H9 (cell line): ENCODE results near the gene TTYH1. TPM values are rescaled to one million over a fixed set of nuclear protein-coding genes. Genes with fewer than 3 reads are reported as not detected.

Experiments
- DNase-seq: peaks from one replicate; pipeline ENCODE4 v3.0.0-alpha.2; 2017
- H2AFZ ChIP-seq: one replicate; pipeline ENCODE4 v1.6.1; 2013; ENCODE audit warnings: mild to moderate bottlenecking, low read length, control low read depth, moderate library complexity
- H2AK5ac ChIP-seq: 2 replicates; pipeline ENCODE4 v1.6.1; 2013; ENCODE audit warnings: low read length, control low read depth, mixed read lengths; ENCODE audit not compliant: insufficient read length
- H2BK120ac ChIP-seq: one replicate; pipeline ENCODE4 v1.6.1; 2013; ENCODE audit warnings: low read depth, mild to moderate bottlenecking, low read length, control low read depth, inconsistent platforms; ENCODE audit not compliant: poor library complexity, severe bottlenecking
- H2BK12ac ChIP-seq: 2 replicates; pipeline ENCODE4 v1.6.1; 2013; ENCODE audit warnings: low read length, control low read depth, mixed read lengths, low read depth; ENCODE audit not compliant: insufficient read length
- H2BK15ac ChIP-seq: 2 replicates; pipeline ENCODE4 v1.6.1; 2013; ENCODE audit warnings: low read depth, low read length, control low read depth
- H2BK20ac ChIP-seq: one replicate; pipeline ENCODE4 v1.6.1; 2013; ENCODE audit warnings: low read depth, mild to moderate bottlenecking, low read length, control low read depth, inconsistent platforms; ENCODE audit not compliant: poor library complexity, severe bottlenecking
- H2BK5ac ChIP-seq: 2 replicates; pipeline ENCODE4 v1.6.1; 2013; ENCODE audit warnings: low read length, control low read depth, mixed read lengths; ENCODE audit not compliant: insufficient read length
- H3K14ac ChIP-seq: 2 replicates; pipeline ENCODE4 v1.6.1; 2013; ENCODE audit warnings: low read length, control low read depth; ENCODE audit not compliant: insufficient read depth
- H3K18ac ChIP-seq: 2 replicates; pipeline ENCODE4 v1.6.1; 2013; ENCODE audit warnings: low read depth, mild to moderate bottlenecking, mixed read lengths, low read length, control low read depth; ENCODE audit not compliant: insufficient read length
- H3K23ac ChIP-seq: 2 replicates; pipeline ENCODE4 v1.6.1; 2013; ENCODE audit warnings: low read length, control low read depth, mixed read lengths, low read depth; ENCODE audit not compliant: insufficient read length
- H3K23me2 ChIP-seq: 2 replicates; pipeline ENCODE4 v1.6.1; 2013; ENCODE audit warnings: low read depth, mild to moderate bottlenecking, mixed read lengths, low read length, control low read depth; ENCODE audit not compliant: insufficient read length, poor library complexity, severe bottlenecking
- H3K27ac ChIP-seq: 2 replicates; pipeline ENCODE4 v1.5.1; 2013; ENCODE audit warnings: low read length, control low read depth, mixed read lengths, low read depth; ENCODE audit not compliant: insufficient read length
- H3K27me3 ChIP-seq: 2 replicates; pipeline ENCODE4 v1.6.1; 2013; ENCODE audit warnings: low read length, control low read depth, inconsistent platforms; ENCODE audit not compliant: insufficient read depth
- H3K4ac ChIP-seq: 2 replicates; pipeline ENCODE4 v1.6.1; 2013; ENCODE audit warnings: low read depth, mild to moderate bottlenecking, control low read depth, inconsistent platforms, low read length, moderate library complexity
- H3K4me1 ChIP-seq: 2 replicates; pipeline ENCODE4 v1.6.1; 2013; ENCODE audit warnings: low read length, control low read depth, inconsistent platforms; ENCODE audit not compliant: insufficient read depth
- H3K4me2 ChIP-seq: 2 replicates; pipeline ENCODE4 v1.6.1; 2013; ENCODE audit warnings: low read length, control low read depth, mixed read lengths; ENCODE audit not compliant: insufficient read length, insufficient read depth
- H3K56ac ChIP-seq: 2 replicates; pipeline ENCODE4 v1.6.1; 2013; ENCODE audit warnings: low read depth, mild to moderate bottlenecking, mixed read lengths, low read length, control low read depth; ENCODE audit not compliant: insufficient read length
- H3K79me1 ChIP-seq: 2 replicates; pipeline ENCODE4 v1.6.1; 2013; ENCODE audit warnings: low read depth, mild to moderate bottlenecking, moderate library complexity, low read length, control low read depth, inconsistent platforms; ENCODE audit not compliant: insufficient read depth, poor library complexity, severe bottlenecking
- H3K79me2 ChIP-seq: 2 replicates; pipeline ENCODE4 v1.6.1; 2013; ENCODE audit warnings: low read length, control low read depth, inconsistent platforms; ENCODE audit not compliant: insufficient read depth
- H3K9ac ChIP-seq: 2 replicates; pipeline ENCODE4 v1.6.1; 2013; ENCODE audit warnings: low read length, control low read depth, mixed read lengths; ENCODE audit not compliant: insufficient read length; ENCODE audit errors: extremely low read depth
- H3K9me3 ChIP-seq: one replicate; pipeline ENCODE4 v1.6.1; 2013; ENCODE audit warnings: low read depth, low read length, inconsistent platforms; ENCODE audit not compliant: control insufficient read depth
- H3T11ph ChIP-seq: one replicate; pipeline ENCODE4 v1.6.1; 2013; ENCODE audit warnings: mild to moderate bottlenecking, low read length, control low read depth, inconsistent platforms
- H4K20me1 ChIP-seq: one replicate; pipeline ENCODE4 v1.6.1; 2013; ENCODE audit not compliant: control insufficient read depth, insufficient read length, insufficient read depth
- H4K5ac ChIP-seq: 2 replicates; pipeline ENCODE4 v1.6.1; 2013; ENCODE audit warnings: low read depth, mild to moderate bottlenecking, mixed read lengths, low read length, control low read depth; ENCODE audit not compliant: insufficient read length
- H4K8ac ChIP-seq: replicated peaks from 2 replicates; pipeline ENCODE4 v1.6.1; 2013; ENCODE audit warnings: low read length, control low read depth, mixed read lengths, low read depth; ENCODE audit not compliant: insufficient read length
- H4K91ac ChIP-seq: 2 replicates; pipeline ENCODE4 v1.6.1; 2013; ENCODE audit warnings: low read depth, mild to moderate bottlenecking, moderate library complexity, mixed read lengths, low read length, control low read depth; ENCODE audit not compliant: insufficient read length
- H3K27ac Mint-ChIP-seq, 3 experiments: 2 replicates in 2 of 3; 3 replicates in 1 of 3; pipeline ENCODE4 v1.8.0; 2020 to 2021; ENCODE audit warnings: mixed read lengths in 3 of 3, mild to moderate bottlenecking in 1 of 3, moderate library complexity in 1 of 3
- H3K27me3 Mint-ChIP-seq: 2 replicates; pipeline ENCODE4 v1.8.0; 2021; ENCODE audit warnings: low read depth, mild to moderate bottlenecking, moderate library complexity, mixed read lengths
- H3K36me3 Mint-ChIP-seq, 3 experiments: 2 replicates in 2 of 3; 3 replicates in 1 of 3; pipeline ENCODE4 v1.8.0; 2020 to 2021; ENCODE audit warnings: low read depth in 3 of 3, mixed read lengths in 3 of 3; ENCODE audit not compliant: insufficient read depth in 1 of 3
- H3K4me1 Mint-ChIP-seq, 2 experiments: 2 replicates each; pipeline ENCODE4 v1.8.0; 2020; ENCODE audit warnings: mixed read lengths in 2 of 2
- H3K4me3 Mint-ChIP-seq, 2 experiments: 2 replicates in 1 of 2; 3 replicates in 1 of 2; pipeline ENCODE4 v1.8.0; 2020 to 2021; ENCODE audit warnings: mild to moderate bottlenecking in 2 of 2, mixed read lengths in 2 of 2, moderate library complexity in 1 of 2
- H3K9me3 Mint-ChIP-seq, 2 experiments: 2 replicates in 1 of 2; 3 replicates in 1 of 2; pipeline ENCODE4 v1.8.0; 2020; ENCODE audit warnings: mild to moderate bottlenecking in 2 of 2, mixed read lengths in 2 of 2, moderate library complexity in 1 of 2
- CTCF ChIP-seq: fragments of 200-600 bp; sonication (generic); conservative IDR thresholded peaks from 3 replicates; pipeline ENCODE4 v1.8.0; 2021; ENCODE audit warnings: antibody characterized with exemption, mild to moderate bottlenecking
- WGBS: extraction: QIAGEN DNeasy Blood & Tissue Kit; methylation state at CpG from one replicate; pipeline ENCODE4 v1.1.7; 2013; ENCODE audit warnings: missing lambda C conversion rate, low lambda C conversion rate, mixed read lengths; ENCODE audit not compliant: insufficient read length; ENCODE audit errors: extremely low coverage; 5-methylcytosine and 5-hydroxymethylcytosine counted together
- total RNA-seq: library from RNA; stranded (reverse); gene quantifications from 2 replicates; pipeline ENCODE4 v1.2.1, GENCODE V29; 2021

The TTYH1 gene
- total RNA-seq, 1 experiment from 2014 or later, result 47.1 TPM

- Histone ChIP-seq H4K20me1 (no peaks in the 10 kb centered on the region), H3K4ac (no peak overlapping the region), H3K27ac (no peak overlapping the region), H2AK5ac (no peak overlapping the region), H3K14ac (no peak overlapping the region), H3K9ac (no peak overlapping the region), H3K9me3 (no peaks in the 10 kb centered on the region), H3K23ac (no peak overlapping the region), H2BK120ac (no peak overlapping the region), H3K56ac (no peak overlapping the region), H3K79me1 (no peaks in the 10 kb centered on the region), H2BK12ac (no peak overlapping the region), H3K79me2 (no peaks in the 10 kb centered on the region), H4K5ac (no peak overlapping the region), H3K23me2 (peaks cover 3% of the 10 kb centered on the region), H2AFZ (no peak overlapping the region), H2BK5ac (no peak overlapping the region), H3K18ac (no peak overlapping the region), H3T11ph (no peak overlapping the region), H2BK15ac (no peak overlapping the region), H4K91ac (no peak overlapping the region), H3K27me3 (no peaks in the 10 kb centered on the region; the same call in 1 of the 2 replicates), H2BK20ac (no peak overlapping the region), H3K4me1 (no peaks in the 10 kb centered on the region; the same call in 1 of the 2 replicates), H4K8ac (no peak overlapping the region), H3K4me2 (no peak overlapping the region)
- no peak for TF ChIP-seq CTCF
- no CpG with 5 or more reads among the region's 5 CpGs for WGBS
- DNase-seq, result no peak
- peaks cover 0 to 3% of the 10 kb centered on the region in 2 experiments; a peak in 1 of 5 replicates for H3K9me3 Mint-ChIP-seq
- peaks cover 75% of the 10 kb centered on the region for H3K27me3 Mint-ChIP-seq
- H3K4me3 Mint-ChIP-seq, result no peak overlapping the region
- peaks cover 27 to 40% of the 10 kb centered on the region in 2 experiments for H3K4me1 Mint-ChIP-seq
- H3K36me3 Mint-ChIP-seq, result peaks cover 21 to 49% (median 47%) of the 10 kb centered on the region in 3 experiments; a peak in 6 of 7 replicates
- H3K27ac Mint-ChIP-seq, result no peak overlapping the region
Measured at GRCh38 chr19:54425382-54425723, 10.1 kb downstream of the TTYH1 start.
